ENCODE data around the gene SPOPL. TPM values are rescaled to one million over a fixed set of nuclear protein-coding genes. Genes with fewer than 3 reads are reported as not detected.

SPOPL gene
- total RNA-seq, 1 experiment from 2014 or later = 13.6 TPM

DNA sequence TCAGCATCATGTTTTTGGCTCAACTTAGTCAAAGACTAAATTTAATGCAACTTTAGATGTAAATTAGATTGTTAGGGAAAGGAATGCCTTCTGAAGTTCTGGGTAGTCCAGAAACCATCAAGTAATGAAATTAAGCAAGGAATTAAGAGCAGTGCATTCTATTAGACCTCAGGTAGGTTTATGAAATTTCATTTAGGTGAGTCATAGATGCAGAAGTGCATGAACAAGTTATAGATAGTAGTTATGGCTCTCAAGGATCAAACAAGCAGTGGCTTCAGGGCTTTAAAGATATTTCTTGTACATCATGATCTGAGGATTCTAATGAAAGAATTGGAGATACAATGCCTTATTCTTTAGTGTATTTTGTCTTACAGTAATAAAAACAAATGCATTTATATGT, 25.4 kb upstream of the SPOPL start:
- Histone ChIP-seq H2BK15ac (ENCODE audit: low read depth, low read length) (no peak overlapping the region), H3K4me2 (ENCODE audit: insufficient read depth, insufficient read length, low read length) (no peak overlapping the region), H3T11ph (ENCODE audit: low read length) (no peak overlapping the region), H3K79me2 (ENCODE audit: insufficient read depth, low read length) (no peaks in the 10 kb centered on the region), H2AFZ (ENCODE audit: low read length) (no peak overlapping the region), H3K4ac (ENCODE audit: low read depth, low read length) (no peak overlapping the region), H3K14ac (ENCODE audit: insufficient read depth, low read length) (no peak overlapping the region), H3K9me3 (ENCODE audit: control insufficient read depth, low read depth, low read length) (no peaks in the 10 kb centered on the region), H2BK5ac (ENCODE audit: insufficient read length, low read length) (no peak overlapping the region), H3K9ac (ENCODE audit: extremely low read depth, insufficient read length, low read length) (no peak overlapping the region), H3K4me1 (ENCODE audit: insufficient read depth, low read length) (no peaks in the 10 kb centered on the region), H3K56ac (ENCODE audit: insufficient read length, low read depth, low read length) (no peak overlapping the region), H2BK120ac (ENCODE audit: low read depth, low read length, poor library complexity, severe bottlenecking) (no peak overlapping the region), H3K27ac (ENCODE audit: insufficient read length, low read depth, low read length) (no peak overlapping the region), H4K5ac (ENCODE audit: insufficient read length, low read depth, low read length) (no peak overlapping the region), H3K18ac (ENCODE audit: insufficient read length, low read depth, low read length) (no peak overlapping the region), H2BK12ac (ENCODE audit: insufficient read length, low read depth, low read length) (no peak overlapping the region), H3K27me3 (ENCODE audit: insufficient read depth, low read length) (no peaks in the 10 kb centered on the region), H3K79me1 (ENCODE audit: insufficient read depth, low read depth, low read length, poor library complexity, severe bottlenecking) (no peaks in the 10 kb centered on the region), H3K23me2 (ENCODE audit: insufficient read length, low read depth, low read length, poor library complexity, severe bottlenecking) (no peaks in the 10 kb centered on the region), H4K91ac (ENCODE audit: insufficient read length, low read depth, low read length) (no peak overlapping the region), H3K23ac (ENCODE audit: insufficient read length, low read depth, low read length) (no peak overlapping the region), H4K8ac (replicated peaks; ENCODE audit: insufficient read length, low read depth, low read length) (no peak overlapping the region), H4K20me1 (ENCODE audit: control insufficient read depth, insufficient read depth, insufficient read length) (no peaks in the 10 kb centered on the region), H2BK20ac (ENCODE audit: low read depth, low read length, poor library complexity, severe bottlenecking) (no peak overlapping the region), H2AK5ac (ENCODE audit: insufficient read length, low read length) (no peak overlapping the region)
- H3K4me1 Mint-ChIP-seq = no peaks in the 10 kb centered on the region
- H3K27ac Mint-ChIP-seq = no peak overlapping the region
- H3K36me3 Mint-ChIP-seq (ENCODE audit: insufficient read depth in 1 of 3, low read depth in 3 of 3) = no peaks in the 10 kb centered on the region
- H3K9me3 Mint-ChIP-seq = no peaks in the 10 kb centered on the region
- no peak overlapping the region for H3K4me3 Mint-ChIP-seq
- no peak for DNase-seq
- TF ChIP-seq, protein P1, sequence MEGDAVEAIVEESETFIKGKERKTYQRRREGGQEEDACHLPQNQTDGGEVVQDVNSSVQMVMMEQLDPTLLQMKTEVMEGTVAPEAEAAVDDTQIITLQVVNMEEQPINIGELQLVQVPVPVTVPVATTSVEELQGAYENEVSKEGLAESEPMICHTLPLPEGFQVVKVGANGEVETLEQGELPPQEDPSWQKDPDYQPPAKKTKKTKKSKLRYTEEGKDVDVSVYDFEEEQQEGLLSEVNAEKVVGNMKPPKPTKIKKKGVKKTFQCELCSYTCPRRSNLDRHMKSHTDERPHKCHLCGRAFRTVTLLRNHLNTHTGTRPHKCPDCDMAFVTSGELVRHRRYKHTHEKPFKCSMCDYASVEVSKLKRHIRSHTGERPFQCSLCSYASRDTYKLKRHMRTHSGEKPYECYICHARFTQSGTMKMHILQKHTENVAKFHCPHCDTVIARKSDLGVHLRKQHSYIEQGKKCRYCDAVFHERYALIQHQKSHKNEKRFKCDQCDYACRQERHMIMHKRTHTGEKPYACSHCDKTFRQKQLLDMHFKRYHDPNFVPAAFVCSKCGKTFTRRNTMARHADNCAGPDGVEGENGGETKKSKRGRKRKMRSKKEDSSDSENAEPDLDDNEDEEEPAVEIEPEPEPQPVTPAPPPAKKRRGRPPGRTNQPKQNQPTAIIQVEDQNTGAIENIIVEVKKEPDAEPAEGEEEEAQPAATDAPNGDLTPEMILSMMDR (conservative IDR thresholded peaks at IDR 0.05) = no peak
- H3K27me3 Mint-ChIP-seq (ENCODE audit: low read depth) = no peaks in the 10 kb centered on the region
